ENCODE data around the gene ENDOD1.
A peak's percentile ranks its signal among the peaks of the same experiment; 100 is the strongest.

The ENDOD1 gene

DNA sequence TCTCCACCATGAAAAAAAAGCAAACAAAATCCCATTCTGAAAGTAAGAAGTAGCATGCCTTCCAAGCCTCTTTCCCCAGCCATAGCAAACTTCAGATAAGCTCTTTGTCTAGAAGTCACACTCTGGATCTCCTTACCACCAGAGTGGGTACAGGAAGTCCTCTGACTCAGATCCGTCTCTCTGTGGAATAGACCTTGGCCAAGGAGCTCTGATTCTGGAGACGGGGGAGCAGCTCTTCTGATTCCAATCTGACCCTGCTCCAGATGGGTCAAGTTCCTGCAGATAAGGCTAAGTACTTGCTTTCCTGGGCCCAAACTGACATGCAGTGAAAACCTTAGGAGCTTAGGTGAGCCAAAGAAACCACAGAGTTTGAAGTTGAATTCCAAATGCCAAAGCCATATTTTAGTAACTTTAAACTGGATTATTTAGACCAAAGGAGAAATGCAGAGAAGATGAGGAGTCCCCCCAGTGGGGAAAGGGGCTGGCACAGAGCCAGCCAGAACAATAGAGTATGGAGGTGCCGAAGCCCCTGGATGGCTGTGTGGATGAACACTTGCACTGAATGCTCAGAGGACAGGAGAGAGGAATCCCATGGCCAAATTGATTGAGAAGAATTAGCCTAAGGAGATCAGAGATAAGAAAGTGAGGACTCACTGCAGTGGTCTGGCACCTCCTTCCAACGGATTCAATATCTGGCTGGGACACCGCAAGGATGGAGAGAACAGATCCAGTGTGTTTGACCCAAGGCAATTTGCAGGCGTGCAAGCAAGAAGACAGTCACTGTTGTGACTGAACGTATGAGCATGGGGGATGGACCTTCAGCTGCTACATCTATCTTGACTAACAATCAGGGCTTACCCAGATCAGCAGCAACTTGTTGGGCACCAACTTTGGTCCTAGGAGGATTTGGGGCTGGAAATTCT lies 54.9 kb downstream of the ENDOD1 start:
- DNase-seq (ENCODE audit: low spot score) = no peak

GRCh38 chr11:95145430-95146060 lies 55.9 kb downstream of the ENDOD1 start:
- DNase-seq (ENCODE audit: low spot score) = no peak

GRCh38 chr11:95147364-95147905 lies 57.8 kb downstream of the ENDOD1 start:
- peak; percentile 91 for DNase-seq (ENCODE audit: low spot score)

GRCh38 chr11:95148406-95148805 lies 58.8 kb downstream of the ENDOD1 start:
- DNase-seq (ENCODE audit: low spot score) = no peak

DNA sequence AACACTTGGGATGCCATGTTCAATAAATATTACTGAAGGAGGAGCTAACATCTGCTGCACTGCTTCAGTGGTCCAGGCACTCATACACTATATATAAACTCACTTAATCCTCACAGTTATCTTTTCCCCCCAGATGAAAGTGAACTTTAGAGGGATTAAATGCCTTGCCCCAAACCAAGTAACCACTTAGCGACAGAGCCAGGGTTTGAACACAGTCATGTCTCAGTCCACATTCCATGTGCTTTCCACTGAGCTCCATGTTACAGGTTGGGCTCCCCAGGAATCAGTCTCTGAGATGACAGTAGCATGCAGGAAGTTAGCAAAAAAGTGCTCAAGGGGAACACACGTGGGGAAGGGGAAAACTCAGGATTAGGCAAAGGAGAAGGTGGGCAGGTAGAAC lies 59.3 kb downstream of the ENDOD1 start:
- DNase-seq (ENCODE audit: low spot score) = no peak

DNA sequence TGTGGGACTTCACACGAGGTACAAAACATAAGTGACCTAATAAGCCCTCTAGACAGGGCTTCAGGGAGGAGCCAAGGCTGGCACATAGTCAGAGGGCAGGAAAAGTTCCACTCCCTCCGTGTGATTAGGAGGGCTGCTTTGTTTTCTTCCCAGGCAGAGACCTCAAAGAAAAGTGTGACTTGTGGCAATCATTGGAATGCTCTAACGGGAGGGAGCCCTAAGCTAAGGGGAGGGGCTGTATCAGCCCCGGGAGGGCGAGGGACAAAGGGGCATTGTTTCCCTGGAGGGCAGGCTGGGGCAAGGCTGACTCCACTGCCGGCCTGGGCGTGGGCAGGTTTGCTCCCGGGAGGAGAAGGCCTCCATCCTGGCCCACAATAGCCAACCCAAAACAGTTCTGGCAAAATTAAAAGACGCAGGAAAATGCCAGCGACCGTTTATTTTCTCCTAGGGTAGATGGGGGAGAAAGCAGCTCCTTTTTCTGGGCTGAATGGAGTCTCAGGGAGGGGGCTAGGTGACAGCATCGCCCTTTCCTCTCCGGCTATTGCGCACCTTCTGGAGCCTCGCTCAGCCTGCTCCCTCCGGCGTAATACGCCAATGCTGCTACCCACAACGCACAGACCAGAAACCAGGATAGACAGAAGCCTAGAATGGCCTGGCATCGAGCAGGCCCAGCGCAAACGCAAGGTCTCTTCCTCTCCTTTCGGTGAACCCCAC lies 60.2 kb downstream of the ENDOD1 start:
- DNase-seq (ENCODE audit: low spot score) = no peak

- DNase-seq (ENCODE audit: low spot score) = peak; percentile 95
Observed at GRCh38 chr11:95150956-95151684, 61.5 kb downstream of the ENDOD1 start.

DNA sequence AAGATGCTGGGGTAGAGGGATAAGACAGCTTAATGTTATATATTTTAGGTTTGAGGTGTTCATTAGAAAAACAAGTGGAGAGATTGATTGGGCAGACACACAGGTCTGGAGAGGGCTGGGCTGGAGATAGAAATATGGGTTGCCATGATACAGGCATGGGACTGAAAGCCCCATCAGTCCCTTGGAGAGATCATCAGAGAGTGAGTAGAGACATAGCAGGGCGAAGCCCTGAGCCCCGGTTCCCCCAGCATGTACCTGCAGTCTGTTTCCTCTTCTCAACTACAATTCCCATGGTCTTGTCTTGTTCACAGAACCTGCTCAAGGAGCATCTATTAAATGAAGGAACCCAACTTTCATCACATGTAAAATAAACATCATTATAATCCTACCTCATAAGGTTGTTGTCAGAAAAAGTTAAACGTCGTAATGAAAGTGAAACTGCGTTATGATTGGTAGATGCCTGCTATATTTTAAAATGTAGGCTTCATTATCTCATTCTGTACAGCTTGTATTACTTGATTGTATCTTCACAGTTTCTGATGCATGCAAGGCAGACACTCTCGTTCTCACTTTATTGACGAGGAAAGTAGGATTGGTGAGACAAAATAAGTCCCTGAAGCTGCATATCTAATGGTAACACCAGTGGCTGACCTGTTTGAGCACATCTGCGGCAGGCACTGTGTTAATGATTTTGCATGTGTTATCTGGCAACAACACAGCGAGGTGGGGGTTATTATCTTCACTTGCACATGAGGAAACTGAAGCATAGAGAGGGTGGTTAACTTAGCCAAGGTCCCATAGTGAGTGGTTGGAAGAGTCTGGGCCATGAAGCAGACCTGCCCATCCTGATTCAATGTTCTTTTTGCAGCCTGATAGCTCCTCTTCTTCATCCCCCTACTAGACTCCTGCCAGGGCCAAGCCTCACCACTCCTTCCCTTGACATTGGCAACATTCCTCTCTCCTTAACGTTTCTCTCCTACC lies 63.5 kb downstream of the ENDOD1 start:
- no peak for DNase-seq (ENCODE audit: low spot score)

GRCh38 chr11:95153857-95154246 lies 64.2 kb downstream of the ENDOD1 start:
- DNase-seq (ENCODE audit: low spot score) = no peak

DNA sequence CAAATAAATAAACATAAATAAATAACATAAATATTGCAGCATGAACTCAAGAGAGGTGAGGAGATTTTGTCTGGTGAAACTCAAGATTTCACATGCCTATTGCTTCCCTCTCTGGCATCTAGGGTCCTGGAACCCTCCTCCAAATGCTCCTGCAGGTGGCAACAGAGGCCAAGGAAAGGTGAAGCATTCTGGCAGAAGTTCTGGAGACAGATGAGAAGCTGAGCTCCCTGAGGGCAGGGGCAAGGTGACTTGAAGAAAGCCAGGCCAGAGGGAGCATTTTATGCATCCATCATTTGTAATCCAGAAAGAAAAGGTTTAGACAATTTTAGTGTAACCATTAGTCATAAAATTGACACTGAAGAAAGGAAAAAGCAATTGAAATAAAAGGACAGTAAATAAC lies 64.9 kb downstream of the ENDOD1 start:
- DNase-seq (ENCODE audit: low spot score) = peak; percentile 62

DNA sequence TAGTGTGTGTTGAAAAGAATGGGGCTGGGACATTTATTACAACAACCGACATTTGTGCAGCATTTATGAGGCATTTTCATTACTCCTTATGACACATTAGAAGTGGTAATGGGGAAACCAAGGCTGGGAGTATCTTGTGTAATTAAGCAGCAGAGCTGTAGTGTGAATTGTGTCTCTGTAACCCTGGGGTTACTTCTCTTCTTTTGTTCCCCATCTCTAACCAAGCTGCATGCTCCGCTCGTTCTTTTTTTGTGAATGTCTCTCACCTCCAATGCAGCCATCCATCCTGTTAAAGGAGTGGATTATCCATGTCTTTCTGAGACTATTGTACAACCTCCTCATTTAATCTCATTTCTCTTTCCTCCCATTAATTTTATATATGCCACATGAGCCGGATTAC lies 65.7 kb downstream of the ENDOD1 start:
- DNase-seq (ENCODE audit: low spot score) = no peak

- no peak for DNase-seq (ENCODE audit: low spot score)
Observed at GRCh38 chr11:95156133-95156721, 66.6 kb downstream of the ENDOD1 start.

DNA sequence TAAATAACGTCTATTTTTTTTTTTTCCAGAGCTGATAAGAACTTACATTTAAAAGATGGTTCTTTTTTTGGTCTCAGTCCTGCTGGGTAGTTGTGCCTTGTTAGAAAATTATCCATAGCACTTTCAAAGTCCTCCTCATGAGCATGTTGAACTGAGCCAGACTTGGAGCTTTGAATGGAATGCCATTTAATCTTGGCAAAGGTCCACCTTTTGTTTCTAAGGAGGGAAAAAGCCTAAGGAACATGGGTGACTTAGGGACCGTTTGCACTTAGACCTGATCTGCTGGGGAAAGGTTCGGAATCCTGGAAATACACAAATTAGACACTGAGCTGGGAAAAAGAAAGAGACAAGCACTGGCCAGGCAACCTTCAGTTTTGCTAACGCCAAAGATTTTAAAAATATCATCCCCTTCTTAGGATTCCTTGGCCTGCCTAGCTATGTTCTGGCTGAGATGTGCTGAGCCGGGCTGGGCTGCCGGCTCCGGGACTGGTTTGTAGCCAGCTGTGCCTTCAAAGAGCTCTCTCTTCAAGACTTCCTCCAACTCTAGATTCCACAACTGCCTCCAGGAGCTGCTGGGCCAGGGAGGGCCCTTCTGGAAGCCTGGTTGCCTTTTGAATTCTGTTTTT lies 67.4 kb downstream of the ENDOD1 start:
- DNase-seq (ENCODE audit: low spot score) = no peak

- no peak for DNase-seq (ENCODE audit: low spot score)
Observed at GRCh38 chr11:95157824-95158223, 68.2 kb downstream of the ENDOD1 start.

- DNase-seq (ENCODE audit: low spot score) = no peak
Observed at GRCh38 chr11:95161248-95161647, 71.6 kb downstream of the ENDOD1 start.

- DNase-seq (ENCODE audit: low spot score) = no peak
Observed at GRCh38 chr11:95163106-95163505, 73.5 kb downstream of the ENDOD1 start.

DNA sequence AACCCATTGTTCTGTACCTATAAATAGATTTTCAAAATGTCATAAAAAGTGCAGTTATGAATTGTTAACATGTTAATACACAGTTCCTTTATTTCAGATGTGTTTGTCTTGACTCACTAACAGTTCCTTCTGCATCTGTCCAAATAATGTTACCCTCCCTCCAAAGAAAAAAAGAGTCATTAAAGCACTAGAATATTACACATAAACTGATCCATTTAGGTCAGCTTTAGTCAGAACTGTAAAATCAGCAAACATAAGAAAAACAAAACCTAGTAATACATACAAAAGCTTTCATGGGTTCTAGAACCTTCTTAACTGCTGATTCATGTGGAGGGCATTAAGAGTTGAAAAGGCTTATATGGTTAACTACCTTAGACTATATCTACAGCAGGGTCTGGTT lies 76.0 kb downstream of the ENDOD1 start:
- no peak for DNase-seq (ENCODE audit: low spot score)

DNA sequence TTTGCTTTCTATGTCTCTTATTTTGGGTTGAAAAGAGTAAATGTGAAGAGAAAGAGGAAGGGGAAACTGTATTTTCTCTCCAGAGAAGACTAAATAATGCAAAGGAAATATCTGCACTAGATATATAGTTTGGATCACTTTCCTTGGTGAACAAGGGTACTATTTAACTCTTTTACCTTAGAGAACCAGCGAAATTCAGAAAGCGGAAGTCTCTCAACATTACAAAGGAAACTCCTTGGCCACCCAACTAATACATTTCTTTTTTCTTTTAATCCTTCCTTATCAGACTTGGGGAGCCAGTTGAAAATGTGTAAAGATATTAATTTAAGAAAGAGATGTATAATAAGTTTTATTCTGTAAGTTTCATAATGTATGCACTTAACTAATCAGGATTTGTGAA lies 77.1 kb downstream of the ENDOD1 start:
- DNase-seq (ENCODE audit: low spot score) = no peak

GRCh38 chr11:95170294-95170693 lies 80.6 kb downstream of the ENDOD1 start:
- no peak for DNase-seq (ENCODE audit: low spot score)

All from RKO (cell line).